B cell (primary cell): ENCODE results near the gene AMBRA1. TPM values are rescaled to one million over a fixed set of nuclear protein-coding genes. Genes with fewer than 3 reads are reported as not detected.

ENCODE experiments used
- ATAC-seq: fragments of 200-7000 bp; cut with Tn5 transposase; one replicate; pipeline ENCODE4 v1.10.0; 2021; ENCODE audit warnings: low read depth, mild to moderate bottlenecking, moderate number of reproducible peaks, moderate library complexity
- CTCF ChIA-PET: fragments of 350-600 bp; sonication (Branson Sonifier 250); formaldehyde crosslinking; loops from one replicate; lab custom pipeline; 2021; ENCODE audit warnings: antibody characterized with exemption, inconsistent platforms; lab: Charles Lee
- POLR2A ChIA-PET: fragments of 350-600 bp; sonication (Branson Sonifier 250); formaldehyde crosslinking; loops from one replicate; lab custom pipeline; 2021; ENCODE audit warnings: antibody characterized with exemption; lab: Charles Lee
- DNase-seq: peaks from one replicate; pipeline ENCODE4 v3.0.0; 2013
- H2AFZ ChIP-seq: 2 replicates; pipeline ENCODE4 v1.6.1; 2012; ENCODE audit warnings: mild to moderate bottlenecking, low read depth, low read length; ENCODE audit not compliant: insufficient read depth, poor library complexity, severe bottlenecking
- H3K27ac ChIP-seq, 2 donors: 1 replicate in 1 of 2; 2 replicates in 1 of 2; pipeline ENCODE4 v1.5.1; 2012 to 2013; ENCODE audit warnings: low read length in 2 of 2, mild to moderate bottlenecking in 2 of 2, moderate library complexity in 1 of 2
- H3K27me3 ChIP-seq, 4 experiments: fragments of 200-600 bp in 1 of 4; sonication (generic) in 1 of 4; replicated peaks in 1 of 4; 1 replicate in 2 of 4; 2 replicates in 2 of 4; pipeline versions ENCODE4 v1.6.1 to v1.7.0; 2013 to 2016; ENCODE audit warnings: low read length in 3 of 4, mild to moderate bottlenecking in 2 of 4, mixed read lengths in 1 of 4, moderate library complexity in 1 of 4; ENCODE audit not compliant: insufficient read depth in 4 of 4, control insufficient read depth in 3 of 4; ENCODE audit errors: control extremely low read depth in 1 of 4
- H3K36me3 ChIP-seq, 2 experiments: replicated peaks in 1 of 2; 1 replicate in 1 of 2; 2 replicates in 1 of 2; pipeline versions ENCODE4 v1.6.1 to v1.7.1; 2013; ENCODE audit warnings: low read length in 1 of 2; ENCODE audit not compliant: insufficient read depth in 2 of 2, control insufficient read depth in 1 of 2; ENCODE audit errors: control extremely low read depth in 1 of 2, extremely low read depth in 1 of 2
- H3K4me1 ChIP-seq, 2 donors: fragments of 200-600 bp in 1 of 2; sonication (generic) in 1 of 2; 1 replicate in 1 of 2; 2 replicates in 1 of 2; pipeline versions ENCODE4 v1.5.1 to v1.6.1; 2013 to 2017; ENCODE audit warnings: low read length in 2 of 2; ENCODE audit not compliant: control insufficient read depth in 2 of 2, insufficient read depth in 2 of 2
- H3K4me2 ChIP-seq: replicated peaks from 2 replicates; pipeline ENCODE3; 2012; ENCODE audit warnings: mild to moderate bottlenecking, low read depth, low read length; ENCODE audit not compliant: poor library complexity, severe bottlenecking
- H3K4me3 ChIP-seq, 5 experiments: fragments of 200-600 bp in 1 of 5; sonication (generic) in 1 of 5; 1 replicate in 3 of 5; 2 replicates in 2 of 5; pipeline versions ENCODE4 v1.5.1 to v1.7.0; 2011 to 2016; ENCODE audit warnings: low read length in 4 of 5, mild to moderate bottlenecking in 4 of 5, low read depth in 2 of 5, control low read depth in 1 of 5, moderate library complexity in 1 of 5; ENCODE audit not compliant: insufficient read depth in 1 of 5; ENCODE audit errors: control extremely low read depth in 1 of 5, extremely low read depth in 1 of 5
- H3K79me2 ChIP-seq: fragments of 200-600 bp; sonication (generic); one replicate; pipeline ENCODE4 v1.6.0; 2016; ENCODE audit warnings: low read length; ENCODE audit not compliant: control insufficient read depth, insufficient read depth
- H3K9ac ChIP-seq: fragments of 200-600 bp; sonication (generic); 2 replicates; pipeline ENCODE4 v1.6.1; 2017; ENCODE audit warnings: mild to moderate bottlenecking, low read length, moderate library complexity
- H3K9me3 ChIP-seq, 3 donors: one replicate each; pipeline versions ENCODE4 v1.6.1 to v1.7.1; 2013; ENCODE audit warnings: low read length in 2 of 3; ENCODE audit not compliant: control insufficient read depth in 2 of 3, insufficient read depth in 1 of 3; ENCODE audit errors: control extremely low read depth in 1 of 3
- H4K20me1 ChIP-seq: 2 replicates; pipeline ENCODE4 v1.6.0; 2012; ENCODE audit warnings: mild to moderate bottlenecking, low read length; ENCODE audit not compliant: insufficient read depth, control insufficient read depth, poor library complexity, severe bottlenecking
- H3K27ac Mint-ChIP-seq: one replicate; pipeline ENCODE4 v1.8.0; 2021; ENCODE audit warnings: mixed read lengths
- H3K27me3 Mint-ChIP-seq: one replicate; pipeline ENCODE4 v1.8.0; 2021; ENCODE audit warnings: mixed read lengths
- H3K4me1 Mint-ChIP-seq: one replicate; pipeline ENCODE4 v1.8.0; 2021; ENCODE audit warnings: mixed read lengths
- H3K4me3 Mint-ChIP-seq: one replicate; pipeline ENCODE4 v1.8.0; 2021; ENCODE audit warnings: mixed read lengths
- H3K9me3 Mint-ChIP-seq: one replicate; pipeline ENCODE4 v1.8.0; 2022; ENCODE audit warnings: mixed read lengths; ENCODE audit not compliant: insufficient read depth
- CTCF ChIP-seq: fragments of 200-600 bp; IDR thresholded peaks from one replicate; pipeline ENCODE4 v1.8.0; 2022; ENCODE audit warnings: antibody characterized with exemption, mild to moderate bottlenecking
- EZH2 ChIP-seq: IDR thresholded peaks from 2 replicates; pipeline ENCODE4 v1.6.1; 2012; ENCODE audit warnings: borderline replicate concordance, low read depth, mild to moderate bottlenecking, moderate library complexity, low read length; ENCODE audit not compliant: insufficient read depth, poor library complexity, severe bottlenecking
- WGBS: methylation state at CpG from one replicate; pipeline ENCODE4 v1.1.5; 2013; ENCODE audit warnings: missing lambda C conversion rate; ENCODE audit not compliant: insufficient coverage; 5-methylcytosine and 5-hydroxymethylcytosine counted together
- intact Hi-C: fragments of 100-400 bp; cut with micrococcal nuclease; formaldehyde crosslinking; loops from one replicate; pipeline ENCODE4 v1.10.0; 2022
- polyA plus RNA-seq: library from polyadenylated mRNA; depleted of rRNA; stranded (reverse); fragments of >200 nt; gene quantifications from 2 replicates; pipeline ENCODE4 v1.2.3, GENCODE V29; 2012
- total RNA-seq, 2 donors: library from RNA; stranded (reverse); fragments of 120-200 nt in 1 of 2; gene quantifications; 1 replicate in 1 of 2; 2 replicates in 1 of 2; pipeline versions ENCODE4 v1.2.3 to v1.2.4, GENCODE V29; 2013 to 2022

AMBRA1 gene
- total and polyA plus RNA-seq, 2 donors (not counting 1 experiment from before 2014, with no cell fraction given) = 13.8 to 36.1 TPM

GRCh38 chr11:46524201-46524770 is 69.5 kb downstream of the AMBRA1 start:
- no peak overlapping the region for H3K27ac ChIP-seq
- peaks cover 2% of the 10 kb centered on the region in 2 experiments for H3K36me3 ChIP-seq
- H4K20me1 ChIP-seq = peaks cover 52% of the 10 kb centered on the region
- ATAC-seq (no peak), DNase-seq (no peak)
- H3K4me2 ChIP-seq = no peak overlapping the region
- TF ChIP-seq CTCF (no peak), EZH2 (no peak)
- no peak overlapping the region for H2AFZ ChIP-seq
- Mint-ChIP-seq H3K4me3 (no peak overlapping the region), H3K4me1 (peaks cover 40% of the 10 kb centered on the region), H3K27me3 (no peaks in the 10 kb centered on the region), H3K27ac (no peak overlapping the region), H3K9me3 (no peaks in the 10 kb centered on the region)
- H3K9ac ChIP-seq = no peak overlapping the region
- peaks cover 0 to 4% (median 0%) of the 10 kb centered on the region in 3 donors for H3K9me3 ChIP-seq
- peaks cover 11 to 12% of the 10 kb centered on the region in 2 donors for H3K4me1 ChIP-seq
- H3K27me3 ChIP-seq = no peaks in the 10 kb centered on the region
- ChIA-PET CTCF (no interaction called here), POLR2A (no interaction called here)
- no peak overlapping the region for H3K4me3 ChIP-seq
- H3K79me2 ChIP-seq = peaks cover 86% of the 10 kb centered on the region
- intact Hi-C loops = no loop called here

GRCh38 chr11:46523290-46523689 is 70.5 kb downstream of the AMBRA1 start:
- DNase-seq (no peak), ATAC-seq (no peak)
- no peaks in the 10 kb centered on the region for H3K27me3 Mint-ChIP-seq
- H3K9me3 Mint-ChIP-seq = no peaks in the 10 kb centered on the region
- H3K4me1 Mint-ChIP-seq = peaks cover 32% of the 10 kb centered on the region
- no peak overlapping the region for H3K4me3 ChIP-seq
- H3K4me3 Mint-ChIP-seq = no peak overlapping the region
- no peak overlapping the region for H3K27ac ChIP-seq
- peaks cover 0 to 4% (median 0%) of the 10 kb centered on the region in 3 donors for H3K9me3 ChIP-seq
- 90% methylated on average over 2 of the region's 6 CpGs for WGBS
- no peak overlapping the region for H3K27ac Mint-ChIP-seq
- no peak for TF ChIP-seq EZH2
- intact Hi-C loops = no loop called here
- no peak overlapping the region for H3K4me2 ChIP-seq
- H3K4me1 ChIP-seq = peaks cover 7% of the 10 kb centered on the region in 2 donors
- peaks cover 2% of the 10 kb centered on the region in 2 experiments for H3K36me3 ChIP-seq
- H3K9ac ChIP-seq = no peak overlapping the region
- peaks cover 83% of the 10 kb centered on the region for H3K79me2 ChIP-seq
- no peak overlapping the region for H2AFZ ChIP-seq
- peaks cover 47% of the 10 kb centered on the region for H4K20me1 ChIP-seq
- POLR2A ChIA-PET = no interaction called here
- CTCF ChIA-PET = no interaction called here
- H3K27me3 ChIP-seq = no peaks in the 10 kb centered on the region
